Measurements from ENCODE around the gene TTLL9. TPM values are rescaled to one million over a fixed set of nuclear protein-coding genes. Genes with fewer than 3 reads are reported as not detected.

Gene TTLL9
- total and polyA plus RNA-seq, 2 donors (not counting 1 experiment from before 2014, with no cell fraction given): 0.74 to 0.76 TPM

DNA sequence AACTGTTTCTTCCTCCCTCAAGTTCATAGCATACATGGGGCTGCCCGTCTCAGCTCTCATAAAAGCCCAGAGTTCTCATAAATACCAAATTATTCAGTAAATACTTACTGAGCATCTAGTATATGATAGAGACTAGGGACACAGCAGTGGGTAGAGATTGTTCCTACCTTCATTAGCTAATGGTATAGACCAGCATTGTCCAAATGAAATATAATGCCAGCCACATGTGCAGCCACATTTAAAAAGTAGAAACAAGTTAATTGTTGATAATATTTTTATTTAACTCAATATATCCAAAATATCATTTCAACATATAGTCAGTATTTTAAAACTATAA lies 1.2 kb downstream of the TTLL9 start:
- no peak overlapping the region for H3K27ac ChIP-seq (ENCODE audit: low read length in 2 of 2)
- peaks cover 29 to 31% of the 10 kb centered on the region in 2 donors for H3K4me1 ChIP-seq (ENCODE audit: control insufficient read depth in 2 of 2, insufficient read depth in 2 of 2, low read length in 2 of 2)
- H4K20me1 ChIP-seq (ENCODE audit: control insufficient read depth, insufficient read depth, low read length, poor library complexity, severe bottlenecking): no peaks in the 10 kb centered on the region
- no CpG with 5 or more reads among the region's 1 CpG for WGBS (ENCODE audit: insufficient coverage)
- H3K27me3 Mint-ChIP-seq: peaks cover 18% of the 10 kb centered on the region
- ChIA-PET CTCF (interaction anchor here (0.7 to 3.9 kb wide), 6 partner anchors 10 to 25 kb away, joined by 3 to 20 read pairs (median 3); no protein-coding TSS in a partner anchor), POLR2A (no interaction called here)
- no peaks in the 10 kb centered on the region for H3K9me3 Mint-ChIP-seq (ENCODE audit: insufficient read depth)
- no peak overlapping the region for H3K4me3 ChIP-seq (ENCODE audit: control extremely low read depth in 1 of 5, extremely low read depth in 1 of 5, insufficient read depth in 1 of 5, low read depth in 2 of 5, low read length in 4 of 5)
- no peak overlapping the region for H3K4me2 ChIP-seq (replicated peaks; ENCODE audit: low read depth, low read length, poor library complexity, severe bottlenecking)
- H3K9me3 ChIP-seq (ENCODE audit: control extremely low read depth in 1 of 3, control insufficient read depth in 2 of 3, insufficient read depth in 1 of 3, low read length in 2 of 3): peaks cover 0 to 3% (median 0%) of the 10 kb centered on the region in 3 donors
- H2AFZ ChIP-seq (ENCODE audit: insufficient read depth, low read depth, low read length, poor library complexity, severe bottlenecking): no peak overlapping the region
- intact Hi-C loops (cut with micrococcal nuclease): no loop called here
- H3K4me3 Mint-ChIP-seq: peak overlapping the region; percentile 94
- ATAC-seq (ENCODE audit: low read depth) (no peak), DNase-seq (no peak)
- peaks cover 0 to 30% (median 12%) of the 10 kb centered on the region in 4 experiments for H3K27me3 ChIP-seq (replicated peaks in 1 of 4; ENCODE audit: control extremely low read depth in 1 of 4, control insufficient read depth in 3 of 4, insufficient read depth in 4 of 4, low read length in 3 of 4)
- H3K36me3 ChIP-seq (replicated peaks in 1 of 2; ENCODE audit: control extremely low read depth in 1 of 2, control insufficient read depth in 1 of 2, extremely low read depth in 1 of 2, insufficient read depth in 2 of 2, low read length in 1 of 2): no peaks in the 10 kb centered on the region
- no peak overlapping the region for H3K9ac ChIP-seq (ENCODE audit: low read length)
- no peak overlapping the region for H3K27ac Mint-ChIP-seq
- TF ChIP-seq EZH2 (IDR thresholded peaks at IDR 0.05; ENCODE audit: borderline replicate concordance, insufficient read depth, low read depth, low read length, poor library complexity, severe bottlenecking): no peak
- TF ChIP-seq, protein P1, sequence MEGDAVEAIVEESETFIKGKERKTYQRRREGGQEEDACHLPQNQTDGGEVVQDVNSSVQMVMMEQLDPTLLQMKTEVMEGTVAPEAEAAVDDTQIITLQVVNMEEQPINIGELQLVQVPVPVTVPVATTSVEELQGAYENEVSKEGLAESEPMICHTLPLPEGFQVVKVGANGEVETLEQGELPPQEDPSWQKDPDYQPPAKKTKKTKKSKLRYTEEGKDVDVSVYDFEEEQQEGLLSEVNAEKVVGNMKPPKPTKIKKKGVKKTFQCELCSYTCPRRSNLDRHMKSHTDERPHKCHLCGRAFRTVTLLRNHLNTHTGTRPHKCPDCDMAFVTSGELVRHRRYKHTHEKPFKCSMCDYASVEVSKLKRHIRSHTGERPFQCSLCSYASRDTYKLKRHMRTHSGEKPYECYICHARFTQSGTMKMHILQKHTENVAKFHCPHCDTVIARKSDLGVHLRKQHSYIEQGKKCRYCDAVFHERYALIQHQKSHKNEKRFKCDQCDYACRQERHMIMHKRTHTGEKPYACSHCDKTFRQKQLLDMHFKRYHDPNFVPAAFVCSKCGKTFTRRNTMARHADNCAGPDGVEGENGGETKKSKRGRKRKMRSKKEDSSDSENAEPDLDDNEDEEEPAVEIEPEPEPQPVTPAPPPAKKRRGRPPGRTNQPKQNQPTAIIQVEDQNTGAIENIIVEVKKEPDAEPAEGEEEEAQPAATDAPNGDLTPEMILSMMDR (IDR thresholded peaks at IDR 0.05): no peak
- no peaks in the 10 kb centered on the region for H3K79me2 ChIP-seq (ENCODE audit: control insufficient read depth, insufficient read depth, low read length)
- H3K4me1 Mint-ChIP-seq: peaks cover 28% of the 10 kb centered on the region

DNA sequence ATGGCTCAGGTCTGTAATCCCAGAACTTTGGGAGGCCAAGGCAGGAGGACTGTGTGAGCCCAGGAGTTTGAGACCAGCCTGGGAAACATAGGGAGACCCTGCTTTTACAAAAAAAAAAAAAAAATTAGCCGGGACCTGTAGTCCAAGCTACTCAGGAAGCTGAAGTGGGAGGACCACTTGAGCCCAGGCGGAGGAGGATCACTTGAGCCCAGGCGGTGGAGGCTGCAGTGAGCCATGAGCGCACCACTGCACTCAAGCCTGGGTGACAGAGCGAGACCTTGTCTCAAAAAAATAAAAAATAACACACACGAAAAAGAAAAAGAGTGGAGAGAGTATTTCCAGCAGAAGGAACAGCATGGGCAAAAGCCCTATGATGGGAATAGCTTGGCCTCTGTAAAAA lies 2.0 kb downstream of the TTLL9 start:
- peaks cover 29 to 31% of the 10 kb centered on the region in 2 donors for H3K4me1 ChIP-seq (ENCODE audit: control insufficient read depth in 2 of 2, insufficient read depth in 2 of 2, low read length in 2 of 2)
- peaks cover 0 to 3% (median 0%) of the 10 kb centered on the region in 3 donors for H3K9me3 ChIP-seq (ENCODE audit: control extremely low read depth in 1 of 3, control insufficient read depth in 2 of 3, insufficient read depth in 1 of 3, low read length in 2 of 3)
- H3K27me3 Mint-ChIP-seq: peaks cover 18% of the 10 kb centered on the region
- DNase-seq: no peak
- H3K79me2 ChIP-seq (ENCODE audit: control insufficient read depth, insufficient read depth, low read length): no peaks in the 10 kb centered on the region
- WGBS (ENCODE audit: insufficient coverage): 86% methylated on average over 2 of the region's 6 CpGs
- no peak overlapping the region for H3K4me3 ChIP-seq (ENCODE audit: control extremely low read depth in 1 of 5, extremely low read depth in 1 of 5, insufficient read depth in 1 of 5, low read depth in 2 of 5, low read length in 4 of 5)
- H3K4me3 Mint-ChIP-seq: no peak overlapping the region
- peaks cover 28% of the 10 kb centered on the region for H3K4me1 Mint-ChIP-seq
- H3K27ac Mint-ChIP-seq: no peak overlapping the region
- no peak for ATAC-seq (ENCODE audit: low read depth)
- no peak overlapping the region for H3K4me2 ChIP-seq (replicated peaks; ENCODE audit: low read depth, low read length, poor library complexity, severe bottlenecking)
- no peak overlapping the region for H3K27ac ChIP-seq (ENCODE audit: low read length in 2 of 2)
- intact Hi-C loops (cut with micrococcal nuclease): no loop called here
- H3K27me3 ChIP-seq (replicated peaks in 1 of 4; ENCODE audit: control extremely low read depth in 1 of 4, control insufficient read depth in 3 of 4, insufficient read depth in 4 of 4, low read length in 3 of 4): peaks cover 0 to 27% (median 12%) of the 10 kb centered on the region in 4 experiments
- H3K9me3 Mint-ChIP-seq (ENCODE audit: insufficient read depth): no peaks in the 10 kb centered on the region
- POLR2A ChIA-PET: no interaction called here
- no peak overlapping the region for H3K9ac ChIP-seq (ENCODE audit: low read length)
- H3K36me3 ChIP-seq (replicated peaks in 1 of 2; ENCODE audit: control extremely low read depth in 1 of 2, control insufficient read depth in 1 of 2, extremely low read depth in 1 of 2, insufficient read depth in 2 of 2, low read length in 1 of 2): no peaks in the 10 kb centered on the region
- CTCF ChIA-PET: interaction anchor here (0.6 to 3.9 kb wide), 5 partner anchors 10 to 375 kb away, joined by 3 to 20 read pairs (median 3); no protein-coding TSS in a partner anchor
- H2AFZ ChIP-seq (ENCODE audit: insufficient read depth, low read depth, low read length, poor library complexity, severe bottlenecking): no peak overlapping the region
- no peaks in the 10 kb centered on the region for H4K20me1 ChIP-seq (ENCODE audit: control insufficient read depth, insufficient read depth, low read length, poor library complexity, severe bottlenecking)
- TF ChIP-seq, protein P1 (IDR thresholded peaks at IDR 0.05): no peak
- no peak for TF ChIP-seq EZH2 (IDR thresholded peaks at IDR 0.05; ENCODE audit: borderline replicate concordance, insufficient read depth, low read depth, low read length, poor library complexity, severe bottlenecking)

Measured in B cell (primary cell).